ENCODE results near the gene LRRC4.

LRRC4 gene

DNA sequence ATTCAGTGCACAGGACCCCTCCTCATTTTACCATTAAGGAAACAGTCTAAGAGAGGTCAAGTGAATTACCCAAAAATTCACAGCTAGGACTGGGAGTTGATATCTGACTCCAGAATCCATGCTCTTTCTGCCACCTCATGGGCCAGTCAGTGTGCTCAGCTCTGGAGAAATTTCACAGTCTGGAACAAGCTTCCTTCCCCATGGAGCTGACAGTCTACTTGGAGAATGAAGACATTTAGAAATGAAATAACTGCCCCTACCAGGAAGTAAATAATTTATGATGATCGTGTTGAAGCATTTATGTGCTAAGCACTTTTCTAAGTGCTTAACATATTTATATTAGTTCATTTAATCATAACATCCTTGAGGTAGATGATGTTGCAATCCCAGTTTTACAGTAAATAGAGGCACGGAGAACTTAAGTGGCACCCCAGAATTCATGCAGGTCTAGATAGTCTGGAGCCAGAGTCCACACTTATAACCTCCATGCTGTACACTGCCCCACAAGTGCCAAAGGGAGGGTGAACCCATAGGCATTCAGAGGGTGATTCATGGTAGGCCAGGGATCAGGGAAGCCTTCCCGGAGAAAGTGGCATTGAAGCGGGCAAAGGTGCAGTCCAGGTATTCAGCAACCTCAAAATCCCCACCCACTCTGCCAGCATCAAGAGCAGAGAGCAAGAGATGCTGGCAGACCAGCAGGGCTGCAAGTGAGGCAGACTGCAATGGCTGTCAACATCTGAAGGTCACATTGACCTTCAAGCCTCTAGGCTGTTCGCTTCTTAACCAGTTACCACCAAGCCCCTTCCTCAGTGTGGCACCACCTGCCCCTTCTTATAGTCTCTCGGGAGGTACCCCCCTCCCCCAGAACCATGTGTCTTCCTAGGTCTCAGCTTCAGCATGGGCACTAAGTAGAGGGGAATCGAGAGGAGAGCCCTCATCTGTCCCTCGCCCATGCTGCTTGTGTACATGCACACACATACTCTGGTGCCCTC lies 38.4 kb upstream of the LRRC4 start:
- in situ Hi-C loops (cut with MboI; ENCODE audit: low pct_unique_long_range_greater_than_20kb, low sequenced_read_pairs, unreplicated experiment): no loop called here
- no peak for DNase-seq (ENCODE audit: low spot score)
- TF ChIP-seq, protein P1, sequence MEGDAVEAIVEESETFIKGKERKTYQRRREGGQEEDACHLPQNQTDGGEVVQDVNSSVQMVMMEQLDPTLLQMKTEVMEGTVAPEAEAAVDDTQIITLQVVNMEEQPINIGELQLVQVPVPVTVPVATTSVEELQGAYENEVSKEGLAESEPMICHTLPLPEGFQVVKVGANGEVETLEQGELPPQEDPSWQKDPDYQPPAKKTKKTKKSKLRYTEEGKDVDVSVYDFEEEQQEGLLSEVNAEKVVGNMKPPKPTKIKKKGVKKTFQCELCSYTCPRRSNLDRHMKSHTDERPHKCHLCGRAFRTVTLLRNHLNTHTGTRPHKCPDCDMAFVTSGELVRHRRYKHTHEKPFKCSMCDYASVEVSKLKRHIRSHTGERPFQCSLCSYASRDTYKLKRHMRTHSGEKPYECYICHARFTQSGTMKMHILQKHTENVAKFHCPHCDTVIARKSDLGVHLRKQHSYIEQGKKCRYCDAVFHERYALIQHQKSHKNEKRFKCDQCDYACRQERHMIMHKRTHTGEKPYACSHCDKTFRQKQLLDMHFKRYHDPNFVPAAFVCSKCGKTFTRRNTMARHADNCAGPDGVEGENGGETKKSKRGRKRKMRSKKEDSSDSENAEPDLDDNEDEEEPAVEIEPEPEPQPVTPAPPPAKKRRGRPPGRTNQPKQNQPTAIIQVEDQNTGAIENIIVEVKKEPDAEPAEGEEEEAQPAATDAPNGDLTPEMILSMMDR (IDR thresholded peaks at IDR 0.05; ENCODE audit: extremely low read depth, insufficient read depth, missing control alignments): no peak

GRCh38 chr7:128068785-128069184 lies 37.5 kb upstream of the LRRC4 start:
- TF ChIP-seq, protein P1 (IDR thresholded peaks at IDR 0.05; ENCODE audit: extremely low read depth, insufficient read depth, missing control alignments): no peak
- in situ Hi-C loops (cut with MboI; ENCODE audit: low pct_unique_long_range_greater_than_20kb, low sequenced_read_pairs, unreplicated experiment): no loop called here
- no peak for DNase-seq (ENCODE audit: low spot score)

- no peak for DNase-seq (ENCODE audit: low spot score)
- TF ChIP-seq, protein P1 (IDR thresholded peaks at IDR 0.05; ENCODE audit: extremely low read depth, insufficient read depth, missing control alignments): no peak
- in situ Hi-C loops (cut with MboI; ENCODE audit: low pct_unique_long_range_greater_than_20kb, low sequenced_read_pairs, unreplicated experiment): no loop called here
Measured at GRCh38 chr7:128067983-128068382, 36.7 kb upstream of the LRRC4 start.

- no peak for DNase-seq (ENCODE audit: low spot score)
- TF ChIP-seq, protein P1 (IDR thresholded peaks at IDR 0.05; ENCODE audit: extremely low read depth, insufficient read depth, missing control alignments): no peak
- in situ Hi-C loops (cut with MboI; ENCODE audit: low pct_unique_long_range_greater_than_20kb, low sequenced_read_pairs, unreplicated experiment): no loop called here
Measured at GRCh38 chr7:128066858-128067257, 35.6 kb upstream of the LRRC4 start.

DNA sequence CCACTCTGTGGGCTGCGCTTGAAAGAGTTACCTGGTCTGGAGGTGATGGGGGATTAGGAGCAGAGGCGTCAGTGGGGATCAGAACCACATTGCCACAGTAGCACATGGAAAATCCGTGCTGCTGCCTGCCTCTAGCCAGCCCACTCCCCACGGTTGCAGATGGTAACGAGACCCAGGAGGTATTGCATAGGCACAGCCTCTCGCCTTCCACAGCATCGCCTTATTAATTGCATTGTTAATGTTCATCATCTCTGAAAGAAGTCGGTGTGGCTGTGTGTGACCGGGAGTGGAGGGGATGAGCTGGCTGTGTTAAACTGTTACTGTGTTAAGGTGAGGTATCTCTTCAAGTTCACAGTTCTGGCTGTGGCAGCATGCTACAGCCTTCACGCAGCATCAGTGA lies 35.2 kb upstream of the LRRC4 start:
- DNase-seq (ENCODE audit: low spot score): no peak
- TF ChIP-seq, protein P1 (IDR thresholded peaks at IDR 0.05; ENCODE audit: extremely low read depth, insufficient read depth, missing control alignments): no peak
- in situ Hi-C loops (cut with MboI; ENCODE audit: low pct_unique_long_range_greater_than_20kb, low sequenced_read_pairs, unreplicated experiment): no loop called here

DNA sequence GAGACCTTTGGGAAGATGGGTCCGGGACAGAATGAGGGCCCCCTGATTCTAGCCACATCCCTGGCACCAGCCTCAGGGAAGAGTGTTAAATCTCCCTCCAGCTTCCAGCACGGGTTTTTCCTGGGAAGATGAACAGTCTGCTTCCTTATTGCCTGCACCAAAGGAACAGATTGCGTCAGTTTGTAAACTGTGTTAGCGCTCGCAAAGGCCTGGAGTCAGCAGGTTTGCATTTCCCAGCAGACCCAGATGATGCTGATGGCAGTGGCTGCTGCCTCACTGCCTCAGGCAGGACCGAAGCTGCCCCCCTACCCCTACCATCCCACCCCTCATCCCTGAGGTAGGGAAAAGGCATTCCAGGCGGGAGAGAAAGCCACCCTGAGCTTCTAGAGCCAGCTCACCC lies 34.6 kb upstream of the LRRC4 start:
- DNase-seq (ENCODE audit: low spot score): no peak
- TF ChIP-seq, protein P1 (IDR thresholded peaks at IDR 0.05; ENCODE audit: extremely low read depth, insufficient read depth, missing control alignments): no peak
- in situ Hi-C loops (cut with MboI; ENCODE audit: low pct_unique_long_range_greater_than_20kb, low sequenced_read_pairs, unreplicated experiment): no loop called here

All from GM13977 (cell line).